Measurements from ENCODE around the gene WSB1. TPM values are rescaled to one million over a fixed set of nuclear protein-coding genes. Genes with fewer than 3 reads are reported as not detected.
"Not testable (repeated sequence)": the region's sequence is repeated elsewhere in the genome, so short reads cannot be mapped to it uniquely, and the experiment has no call there.

The WSB1 gene
- polyA plus RNA-seq, 2 of the 4 experiments (the other 2 are of a cell fraction): 46.0 to 111 TPM

- CTCF ChIA-PET: interaction anchor here (0.5 to 4.9 kb wide), 5 partner anchors 8 to 404 kb away, joined by 3 to 100 read pairs (median 4); partner anchors contain the start of gene WSB1
- Histone ChIP-seq H3K4me2 (peak overlapping the region; percentile 66), H3K4me3 (no peak overlapping the region), H3K4me1 (peaks cover 42% of the 10 kb centered on the region), H3K9me3 (peaks cover 17% of the 10 kb centered on the region; the same call in 2 of the 3 replicates), H3K27ac (peak overlapping the region; percentile 62 to 72)
- DNase-seq (ENCODE audit: low read depth in 1 of 2, low spot score in 1 of 2) (no peak), ATAC-seq (no peak), FAIRE-seq (no peak)
- 82% methylated on average over 3 of the region's 3 CpGs for whole genome bisulfite sequencing (ENCODE audit: missing lambda C conversion rate)
- POLR2A ChIA-PET: interaction anchor here (3.9 kb wide), 1 partner anchor 46 kb away, joined by 57 read pairs; the partner anchor contains the start of gene WSB1
- TF ChIP-seq BCL3 (IDR thresholded peaks at IDR 0.05) (no peak), PBX3 (IDR thresholded peaks at IDR 0.05) (no peak), ZSCAN20 (CRISPR knock-in tag; IDR thresholded peaks at IDR 0.05) (no peak), MAFK (IDR thresholded peaks at IDR 0.05; ENCODE audit: partially characterized antibody) (no peak), JUN (IDR thresholded peaks at IDR 0.05) (no peak), SMC3 (IDR thresholded peaks at IDR 0.05) (no peak), NPAS2 (CRISPR knock-in tag; IDR thresholded peaks at IDR 0.05; ENCODE audit: borderline replicate concordance) (no peak), HOXB13 (CRISPR knock-in tag; IDR thresholded peaks at IDR 0.05; ENCODE audit: low read depth) (no peak), CBX2 (IDR thresholded peaks at IDR 0.05; ENCODE audit: borderline replicate concordance, low read depth) (no peak), ESRRA (IDR thresholded peaks at IDR 0.05; ENCODE audit: borderline replicate concordance, low read length) (no peak), FOSB (CRISPR knock-in tag; IDR thresholded peaks at IDR 0.05) (no peak), MAX (IDR thresholded peaks at IDR 0.05) (no peak), ZFP36 (IDR thresholded peaks at IDR 0.05; ENCODE audit: borderline replicate concordance, partially characterized antibody) (no peak), POLR2AphosphoS2 (conservative IDR thresholded peaks at IDR 0.05; ENCODE audit: low read length) (no peak), CBX8 (IDR thresholded peaks at IDR 0.05) (no peak), CHD2 (IDR thresholded peaks at IDR 0.05; ENCODE audit: low read length, partially characterized antibody) (no peak), CHD4 (IDR thresholded peaks at IDR 0.05; ENCODE audit: borderline replicate concordance) (no peak), PHF8 (IDR thresholded peaks at IDR 0.05; ENCODE audit: borderline replicate concordance, low read depth) (no peak), MYC (IDR thresholded peaks at IDR 0.05; ENCODE audit: borderline replicate concordance, low read length) (no peak), EHF (CRISPR knock-in tag; IDR thresholded peaks at IDR 0.05) (no peak)
These were observed 46.0 kb upstream of the WSB1 start for GRCh38 chr17:27247958-27248342.

- POLR2A ChIA-PET; ATAC-seq; H3K27ac ChIP-seq; DNase-seq (ENCODE audit: low read depth in 1 of 2, low spot score in 1 of 2); FAIRE-seq; H3K4me2 ChIP-seq; H3K4me3 ChIP-seq: not testable (repeated sequence)
- CTCF ChIA-PET: interaction anchor here (0.6 to 3.6 kb wide), 8 partner anchors 9 to 349 kb away, joined by 3 to 20 read pairs (median 5); partner anchors contain the start of gene WSB1
- WGBS (ENCODE audit: missing lambda C conversion rate): 50% methylated on average over 1 of the region's 1 CpG
- Histone ChIP-seq H3K9me3 (peaks cover 21% of the 10 kb centered on the region; the same call in 2 of the 3 replicates), H3K4me1 (peaks cover 26% of the 10 kb centered on the region)
These were observed 43.1 kb upstream of the WSB1 start for GRCh38 chr17:27250791-27251190.

- H3K4me2 ChIP-seq; ATAC-seq; H3K4me3 ChIP-seq; POLR2A ChIA-PET; DNase-seq (ENCODE audit: low read depth in 1 of 2, low spot score in 1 of 2); H3K9me3 ChIP-seq; H3K27ac ChIP-seq; FAIRE-seq: not testable (repeated sequence)
- 76% methylated on average over 4 of the region's 4 CpGs for WGBS (ENCODE audit: missing lambda C conversion rate)
- peaks cover 20% of the 10 kb centered on the region for H3K4me1 ChIP-seq
- 0 out of 2 replicates have a peak, but pooled peaks have one; percentile 33 for TF ChIP-seq KDM1A (IDR thresholded peaks at IDR 0.05; ENCODE audit: low read depth)
- CTCF ChIA-PET: interaction anchor here (1.0 kb wide), 1 partner anchor 18 kb away, joined by 4 read pairs; no protein-coding TSS in a partner anchor
These were observed 39.1 kb upstream of the WSB1 start for GRCh38 chr17:27254802-27255201.
